H1 (cell line): ENCODE results near the gene XPNPEP1.

Experiments used
- EGR1 ChIP-seq: IDR thresholded peaks from 2 replicates; pipeline ENCODE4 v1.6.1; 2011; ENCODE audit warnings: low read depth, low read length, borderline replicate concordance
- EP300 ChIP-seq, 2 experiments: IDR thresholded peaks; 1 replicate in 1 of 2; 2 replicates in 1 of 2; pipeline ENCODE4 v1.6.1; 2011 to 2012; ENCODE audit warnings: low read depth in 2 of 2, low read length in 2 of 2, mild to moderate bottlenecking in 2 of 2, borderline replicate concordance in 1 of 2, inconsistent platforms in 1 of 2, moderate library complexity in 1 of 2
- EZH2 ChIP-seq: fragments of 200-600 bp; sonication (generic); IDR thresholded peaks from 2 replicates; pipeline ENCODE4 v1.7.1; 2012; ENCODE audit warnings: low read depth, mild to moderate bottlenecking, moderate library complexity, low read length, inconsistent platforms; ENCODE audit not compliant: severe bottlenecking
- HDAC2 ChIP-seq, 2 experiments: fragments of 300-600 bp in 1 of 2; sonication (generic) in 1 of 2; IDR thresholded peaks; 2 replicates each; pipeline ENCODE4 v1.6.1; 2011 to 2012; ENCODE audit warnings: low read depth in 2 of 2, low read length in 2 of 2, mild to moderate bottlenecking in 2 of 2, moderate library complexity in 2 of 2, borderline replicate concordance in 1 of 2, inconsistent platforms in 1 of 2
- POLR2A ChIP-seq, 2 experiments: IDR thresholded peaks; 1 replicate in 1 of 2; 2 replicates in 1 of 2; pipeline ENCODE4 v1.6.1; 2011; ENCODE audit warnings: low read depth in 2 of 2, low read length in 2 of 2, mild to moderate bottlenecking in 2 of 2; ENCODE audit errors: control extremely low read depth in 1 of 2
- TBP ChIP-seq: IDR thresholded peaks from 2 replicates; pipeline ENCODE4 v1.6.1; 2011; ENCODE audit warnings: low read depth, low read length, improper control_type of control experiment
- TF ChIP-seq, protein P1 (sequence below), 3 experiments: IDR thresholded peaks; 1 replicate in 2 of 3; 2 replicates in 1 of 3; pipeline versions ENCODE4 v1.5.1 to v1.6.1; 2011; ENCODE audit warnings: low read length in 3 of 3, mild to moderate bottlenecking in 3 of 3, inconsistent platforms in 2 of 3, low read depth in 1 of 3, moderate library complexity in 1 of 3; ENCODE audit not compliant: insufficient read depth in 1 of 3; ENCODE audit errors: control extremely low read depth in 1 of 3

DNA sequence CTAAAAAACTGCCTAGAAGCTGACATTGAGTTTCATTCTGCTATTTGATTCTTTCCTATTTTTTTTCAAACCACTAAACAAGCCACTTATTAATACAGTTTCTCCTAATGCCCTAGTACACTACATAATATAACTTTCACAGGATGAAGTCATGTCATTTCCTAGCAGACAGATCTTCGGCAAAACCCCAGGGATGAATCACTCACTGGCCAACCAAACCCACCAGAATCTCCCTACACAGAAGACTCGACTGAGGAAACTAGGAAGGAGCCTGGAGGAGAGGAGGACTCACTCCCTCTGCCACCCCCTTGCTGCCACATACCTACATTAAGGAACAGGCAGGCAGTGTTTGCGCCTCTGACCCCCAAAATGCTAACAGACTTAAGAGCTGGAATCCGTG lies 33.4 kb downstream of the XPNPEP1 start:
- TF ChIP-seq, protein P1, sequence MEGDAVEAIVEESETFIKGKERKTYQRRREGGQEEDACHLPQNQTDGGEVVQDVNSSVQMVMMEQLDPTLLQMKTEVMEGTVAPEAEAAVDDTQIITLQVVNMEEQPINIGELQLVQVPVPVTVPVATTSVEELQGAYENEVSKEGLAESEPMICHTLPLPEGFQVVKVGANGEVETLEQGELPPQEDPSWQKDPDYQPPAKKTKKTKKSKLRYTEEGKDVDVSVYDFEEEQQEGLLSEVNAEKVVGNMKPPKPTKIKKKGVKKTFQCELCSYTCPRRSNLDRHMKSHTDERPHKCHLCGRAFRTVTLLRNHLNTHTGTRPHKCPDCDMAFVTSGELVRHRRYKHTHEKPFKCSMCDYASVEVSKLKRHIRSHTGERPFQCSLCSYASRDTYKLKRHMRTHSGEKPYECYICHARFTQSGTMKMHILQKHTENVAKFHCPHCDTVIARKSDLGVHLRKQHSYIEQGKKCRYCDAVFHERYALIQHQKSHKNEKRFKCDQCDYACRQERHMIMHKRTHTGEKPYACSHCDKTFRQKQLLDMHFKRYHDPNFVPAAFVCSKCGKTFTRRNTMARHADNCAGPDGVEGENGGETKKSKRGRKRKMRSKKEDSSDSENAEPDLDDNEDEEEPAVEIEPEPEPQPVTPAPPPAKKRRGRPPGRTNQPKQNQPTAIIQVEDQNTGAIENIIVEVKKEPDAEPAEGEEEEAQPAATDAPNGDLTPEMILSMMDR (IDR thresholded peaks at IDR 0.05; ENCODE audit: control extremely low read depth in 1 of 3, insufficient read depth in 1 of 3, low read depth in 1 of 3, low read length in 3 of 3) = no peak
- no peak for TF ChIP-seq EGR1
- TF ChIP-seq TBP = no peak
- no peak for TF ChIP-seq EZH2
- TF ChIP-seq POLR2A (IDR thresholded peaks at IDR 0.05; ENCODE audit: control extremely low read depth in 1 of 2, low read depth in 2 of 2, low read length in 2 of 2) = no peak
- TF ChIP-seq HDAC2 (IDR thresholded peaks at IDR 0.05; ENCODE audit: borderline replicate concordance in 1 of 2, low read depth in 2 of 2, low read length in 2 of 2) = no peak
- no peak for TF ChIP-seq EP300 (IDR thresholded peaks at IDR 0.05; ENCODE audit: borderline replicate concordance in 1 of 2, low read depth in 2 of 2, low read length in 2 of 2)
